Endothelial cell of umbilical vein (primary cell): ENCODE measurements around the gene TAF12. TPM values are rescaled to one million over a fixed set of nuclear protein-coding genes. Genes with fewer than 3 reads are reported as not detected.

Source experiments
- polyA plus RNA-seq, 4 experiments: library from polyadenylated mRNA; depleted of rRNA in 3 of 4; stranded (reverse) in 3 of 4; unstranded in 1 of 4; fragments of >200 nt; gene quantifications; 2 replicates each; pipeline versions ENCODE4 v1.2.1 to v1.2.3, GENCODE V29; 2011 to 2012; ENCODE audit warnings: missing spikeins in 1 of 4
- small RNA-seq: library from RNA; depleted of rRNA; stranded (forward); fragments of <200 nt; gene quantifications from one replicate; pipeline ENCODE3, GENCODE V24; 2012; ENCODE audit warnings: low replicate concordance, low read depth; ENCODE audit not compliant: insufficient read depth, insufficient read length
- total RNA-seq: library from RNA; stranded (reverse); gene quantifications from 2 replicates; pipeline ENCODE4 v1.2.3, GENCODE V29; 2021

TAF12 gene
- total and polyA plus RNA-seq, 2 donors (not counting 3 experiments of a cell fraction or from before 2014, with no cell fraction given) = 17.7 to 18.2 TPM

Small RNA genes lying within 50 kb of the gene (small RNA-seq; reads per million reads assigned to genes)
- gene RF00422 (not detected), gene RNU11 (not detected), gene SNORA16A (not detected), gene SNORA44 (not detected), gene SNORA61 (not detected), gene SNORD99 (1,004 reads per million, percentile 100 among the genes with 10 or more reads in this experiment)

Other genes starting within 250 kb of the TAF12 start
- gene RCC1, start 137.0 kb downstream of the TAF12 start, total RNA-seq = 72.7 and 77.7 TPM in 2 replicates
- gene RCC1, start 137.0 kb downstream of the TAF12 start, polyA plus RNA-seq = 28.7 and 37.1 TPM in 2 replicates
- gene TRNAU1AP, start 90.0 kb downstream of the TAF12 start, total RNA-seq = 46.2 and 49.0 TPM in 2 replicates
- 31.5 and 32.7 TPM in 2 replicates for gene TRNAU1AP, start 90.0 kb downstream of the TAF12 start, polyA plus RNA-seq
- 1.2 and 2.0 TPM in 2 replicates for gene RAB42, start 50.8 kb downstream of the TAF12 start, total RNA-seq
- 1.4 and 1.8 TPM in 2 replicates for gene RAB42, start 50.8 kb downstream of the TAF12 start, polyA plus RNA-seq
- not detected in 2 replicates for gene RNU11, start 5.5 kb upstream of the TAF12 start, total RNA-seq
- not detected in 2 replicates for gene RNU11, start 5.5 kb upstream of the TAF12 start, polyA plus RNA-seq
- 14.5 and 16.0 TPM in 2 replicates for gene GMEB1, start 25.7 kb upstream of the TAF12 start, total RNA-seq
- 6.8 and 8.1 TPM in 2 replicates for gene GMEB1, start 25.7 kb upstream of the TAF12 start, polyA plus RNA-seq
- 101 and 105 TPM in 2 replicates for gene YTHDF2, start 93.9 kb upstream of the TAF12 start, total RNA-seq
- 72.4 and 73.6 TPM in 2 replicates for gene YTHDF2, start 93.9 kb upstream of the TAF12 start, polyA plus RNA-seq
- gene OPRD1, start 169.1 kb upstream of the TAF12 start, total RNA-seq = not detected in 2 replicates
- gene OPRD1, start 169.1 kb upstream of the TAF12 start, polyA plus RNA-seq = not detected in 2 replicates